ENCODE measurements around the gene PPIA. TPM values are rescaled to one million over a fixed set of nuclear protein-coding genes. Genes with fewer than 3 reads are reported as not detected.
"Not testable (repeated sequence)": the region's sequence is repeated elsewhere in the genome, so short reads cannot be mapped to it uniquely, and the experiment has no call there.

PPIA gene
- total RNA-seq, 2 experiments from 2014 or later: 2,573 to 2,935 TPM

- Histone ChIP-seq H3K9me2 (ENCODE audit: insufficient read depth, low read length) (no peaks in the 10 kb centered on the region), H4K20me1 (ENCODE audit: insufficient read depth, low read length) (no peaks in the 10 kb centered on the region), H3K36me3 (ENCODE audit: insufficient read depth, low read length) (peaks cover 48% of the 10 kb centered on the region), H2AFZ (ENCODE audit: low read length) (no peak overlapping the region), H3K4me1 (ENCODE audit: insufficient read depth, low read length, poor library complexity, severe bottlenecking) (no peaks in the 10 kb centered on the region), H3K9me3 (ENCODE audit: low read length) (no peaks in the 10 kb centered on the region), H3K27ac (ENCODE audit: low read depth, low read length, poor library complexity, severe bottlenecking) (no peak overlapping the region), H3K4me2 (ENCODE audit: low read length) (no peak overlapping the region), H3K4me3 (ENCODE audit: low read depth, low read length, poor library complexity, severe bottlenecking) (no peak overlapping the region), H3K79me2 (ENCODE audit: insufficient read depth, low read depth, low read length) (no peaks in the 10 kb centered on the region)
- CTCF ChIA-PET (ENCODE audit: unreplicated experiment): no interaction called here
- intact Hi-C loops (cut with micrococcal nuclease; ENCODE audit: unreplicated experiment): no loop called here
- POLR2A ChIA-PET: interaction anchor here (0.6 kb wide), 1 partner anchor 121 kb away, joined by 3 read pairs; no protein-coding TSS in a partner anchor
- no peak for DNase-seq (ENCODE audit: low spot score)
- TF ChIP-seq CTCF (conservative IDR thresholded peaks at IDR 0.05; ENCODE audit: low read length): no peak
- no peak for TF ChIP-seq EZH2phosphoT487 (IDR thresholded peaks at IDR 0.05; ENCODE audit: borderline replicate concordance, low read depth, low read length)
- no TSS peak for BruUV-seq (replicated peaks)
Measured at GRCh38 chr7:44824894-44825526, 28.5 kb downstream of the PPIA start.

GRCh38 chr7:44827567-44827966 is 31.1 kb downstream of the PPIA start:
- H2AFZ ChIP-seq (ENCODE audit: low read length): no peak overlapping the region
- H3K36me3 ChIP-seq (ENCODE audit: insufficient read depth, low read length): peaks cover 73% of the 10 kb centered on the region
- H4K20me1 ChIP-seq (ENCODE audit: insufficient read depth, low read length): no peaks in the 10 kb centered on the region
- no peak for TF ChIP-seq CTCF (conservative IDR thresholded peaks at IDR 0.05; ENCODE audit: low read length)
- TF ChIP-seq EZH2phosphoT487 (IDR thresholded peaks at IDR 0.05; ENCODE audit: borderline replicate concordance, low read depth, low read length): no peak
- no peaks in the 10 kb centered on the region for H3K9me3 ChIP-seq (ENCODE audit: low read length)
- H3K4me3 ChIP-seq (ENCODE audit: low read depth, low read length, poor library complexity, severe bottlenecking): no peak overlapping the region
- H3K9me2 ChIP-seq (ENCODE audit: insufficient read depth, low read length): no peaks in the 10 kb centered on the region
- ChIA-PET CTCF (ENCODE audit: unreplicated experiment) (no interaction called here), POLR2A (interaction anchor here (0.5 to 2.0 kb wide), 3 partner anchors 30 to 1084 kb away, joined by 3 to 7 read pairs (median 5); no protein-coding TSS in a partner anchor)
- intact Hi-C loops (cut with micrococcal nuclease; ENCODE audit: unreplicated experiment): no loop called here
- H3K4me1 ChIP-seq (ENCODE audit: insufficient read depth, low read length, poor library complexity, severe bottlenecking): no peaks in the 10 kb centered on the region
- no peak for DNase-seq (ENCODE audit: low spot score)
- H3K27ac ChIP-seq (ENCODE audit: low read depth, low read length, poor library complexity, severe bottlenecking): no peak overlapping the region
- no TSS peak for BruUV-seq (replicated peaks)
- no peak overlapping the region for H3K4me2 ChIP-seq (ENCODE audit: low read length)
- peaks cover 4% of the 10 kb centered on the region; the same call in 1 of the 2 replicates for H3K79me2 ChIP-seq (ENCODE audit: insufficient read depth, low read depth, low read length)

- H3K4me2 ChIP-seq (ENCODE audit: low read length): no peak overlapping the region
- intact Hi-C loops (cut with micrococcal nuclease; ENCODE audit: unreplicated experiment): no loop called here
- H3K4me3 ChIP-seq (ENCODE audit: low read depth, low read length, poor library complexity, severe bottlenecking): no peak overlapping the region
- no peak overlapping the region for H3K27ac ChIP-seq (ENCODE audit: low read depth, low read length, poor library complexity, severe bottlenecking)
- H4K20me1 ChIP-seq (ENCODE audit: insufficient read depth, low read length): no peaks in the 10 kb centered on the region; the same call in none of the 2 replicates
- no peaks in the 10 kb centered on the region for H3K9me3 ChIP-seq (ENCODE audit: low read length)
- H2AFZ ChIP-seq (ENCODE audit: low read length): no peak overlapping the region
- no peaks in the 10 kb centered on the region for H3K9me2 ChIP-seq (ENCODE audit: insufficient read depth, low read length)
- DNase-seq (ENCODE audit: low spot score): no peak
- no TSS peak for BruUV-seq (replicated peaks)
- CTCF ChIA-PET (ENCODE audit: unreplicated experiment): no interaction called here
- peaks cover 86% of the 10 kb centered on the region for H3K79me2 ChIP-seq (ENCODE audit: insufficient read depth, low read depth, low read length)
- TF ChIP-seq CTCF (conservative IDR thresholded peaks at IDR 0.05; ENCODE audit: low read length): no peak
- no peak for TF ChIP-seq EZH2phosphoT487 (IDR thresholded peaks at IDR 0.05; ENCODE audit: borderline replicate concordance, low read depth, low read length)
- POLR2A ChIA-PET: interaction anchor here (0.6 to 1.6 kb wide), 2 partner anchors 10 to 19 kb away, joined by 3 to 10 read pairs; no protein-coding TSS in a partner anchor
- H3K4me1 ChIP-seq (ENCODE audit: insufficient read depth, low read length, poor library complexity, severe bottlenecking): no peaks in the 10 kb centered on the region
- H3K36me3 ChIP-seq (ENCODE audit: insufficient read depth, low read length): peaks cover 94% of the 10 kb centered on the region
Measured at GRCh38 chr7:44838751-44839150, 42.3 kb downstream of the PPIA start.

DNA sequence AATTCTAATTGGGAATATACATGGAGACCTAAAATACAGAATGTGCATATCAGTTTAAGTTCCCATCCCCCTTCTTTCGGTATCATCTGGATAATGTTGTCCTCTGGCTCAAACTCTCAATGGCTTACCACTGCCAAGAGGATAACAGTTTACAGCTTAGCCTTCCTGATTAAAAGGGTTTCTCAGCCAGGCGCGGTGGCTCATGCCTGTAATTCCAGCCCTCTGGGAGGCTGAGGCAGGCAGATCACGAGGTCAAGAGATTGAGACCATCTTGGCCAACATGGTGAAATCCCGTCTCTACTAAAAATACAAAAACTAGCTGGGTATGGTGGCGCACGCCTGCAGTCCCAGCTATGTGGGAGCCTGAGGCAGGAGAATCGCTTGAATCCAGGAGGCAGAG is 46.2 kb downstream of the PPIA start:
- BruUV-seq (replicated peaks); POLR2A ChIA-PET; DNase-seq (ENCODE audit: low spot score); H2AFZ ChIP-seq (ENCODE audit: low read length); H3K9me2 ChIP-seq (ENCODE audit: insufficient read depth, low read length); H3K27ac ChIP-seq (ENCODE audit: low read depth, low read length, poor library complexity, severe bottlenecking); H3K9me3 ChIP-seq (ENCODE audit: low read length); H3K4me3 ChIP-seq (ENCODE audit: low read depth, low read length, poor library complexity, severe bottlenecking); H3K4me2 ChIP-seq (ENCODE audit: low read length); CTCF ChIA-PET (ENCODE audit: unreplicated experiment): not testable (repeated sequence)
- peaks cover 67% of the 10 kb centered on the region for H3K36me3 ChIP-seq (ENCODE audit: insufficient read depth, low read length)
- intact Hi-C loops (cut with micrococcal nuclease; ENCODE audit: unreplicated experiment): loop anchor here (10.0 kb wide), 1 partner anchor 272 kb away; the partner anchor contains the start of gene TBRG4
- H3K4me1 ChIP-seq (ENCODE audit: insufficient read depth, low read length, poor library complexity, severe bottlenecking): peaks cover 19% of the 10 kb centered on the region
- peaks cover 92% of the 10 kb centered on the region for H3K79me2 ChIP-seq (ENCODE audit: insufficient read depth, low read depth, low read length)
- H4K20me1 ChIP-seq (ENCODE audit: insufficient read depth, low read length): peaks cover 36% of the 10 kb centered on the region
